Loucy (cell line): ENCODE results near the gene UNC119B.

Experiments
- H2AFZ ChIP-seq: fragments of 200-600 bp; sonication (generic); 2 replicates; pipeline ENCODE4 v1.6.0; 2016; ENCODE audit warnings: antibody characterized with exemption, mild to moderate bottlenecking, low read length, moderate library complexity
- H3F3A ChIP-seq: fragments of 200-600 bp; 2 replicates; pipeline ENCODE4 v1.6.0; 2016; ENCODE audit warnings: antibody characterized with exemption, low read depth, mild to moderate bottlenecking
- H3K27me3 ChIP-seq: fragments of 200-600 bp; sonication (generic); 2 replicates; pipeline ENCODE4 v1.6.1; 2014; ENCODE audit warnings: low read length, mild to moderate bottlenecking; ENCODE audit not compliant: insufficient read depth, poor library complexity, severe bottlenecking
- H3K36me3 ChIP-seq: fragments of 200-600 bp; sonication (generic); 2 replicates; pipeline ENCODE4 v1.6.1; 2016; ENCODE audit warnings: low read length; ENCODE audit not compliant: insufficient read depth
- H3K4me1 ChIP-seq: fragments of 200-600 bp; sonication (generic); 2 replicates; pipeline ENCODE4 v1.5.1; 2014; ENCODE audit warnings: low read length, mild to moderate bottlenecking; ENCODE audit not compliant: insufficient read depth, poor library complexity, severe bottlenecking
- H3K4me2 ChIP-seq: fragments of 200-600 bp; sonication (generic); 2 replicates; pipeline ENCODE4 v1.6.0; 2014; ENCODE audit warnings: antibody characterized with exemption, low read length, low read depth, mild to moderate bottlenecking; ENCODE audit not compliant: poor library complexity, severe bottlenecking
- H3K4me3 ChIP-seq: fragments of 200-600 bp; sonication (generic); 2 replicates; pipeline ENCODE4 v1.5.1; 2014; ENCODE audit warnings: low read length, mild to moderate bottlenecking, mixed read lengths; ENCODE audit not compliant: poor library complexity, severe bottlenecking
- H3K79me2 ChIP-seq: fragments of 200-600 bp; sonication (generic); 2 replicates; pipeline ENCODE4 v1.6.1; 2014; ENCODE audit warnings: low read length; ENCODE audit not compliant: insufficient read depth
- H3K9ac ChIP-seq: fragments of 200-600 bp; sonication (generic); 2 replicates; pipeline ENCODE4 v1.6.0; 2014; ENCODE audit warnings: mild to moderate bottlenecking, low read depth, low read length, moderate library complexity; ENCODE audit not compliant: poor library complexity, severe bottlenecking
- H3K9me2 ChIP-seq: fragments of 200-600 bp; sonication (generic); replicated peaks from 2 replicates; pipeline ENCODE4 v1.6.1; 2016; ENCODE audit warnings: low read depth, low read length, mixed read lengths
- H3K9me3 ChIP-seq: fragments of 200-600 bp; sonication (generic); 2 replicates; pipeline ENCODE4 v1.6.1; 2014; ENCODE audit warnings: mild to moderate bottlenecking, antibody characterized with exemption, low read length, low read depth; ENCODE audit not compliant: insufficient read depth
- H4K20me1 ChIP-seq: fragments of 200-600 bp; sonication (generic); 2 replicates; pipeline ENCODE4 v1.6.0; 2014; ENCODE audit warnings: antibody characterized with exemption, low read length, mild to moderate bottlenecking; ENCODE audit not compliant: insufficient read depth, poor library complexity, severe bottlenecking
- CTCF ChIP-seq: fragments of 200-600 bp; sonication (generic); conservative IDR thresholded peaks from 2 replicates; pipeline ENCODE4 v1.5.1; 2014; ENCODE audit warnings: mild to moderate bottlenecking, antibody characterized with exemption, low read length
- EZH2phosphoT487 ChIP-seq: fragments of 200-600 bp; IDR thresholded peaks from 2 replicates; pipeline ENCODE4 v1.6.1; 2018; ENCODE audit warnings: antibody characterized with exemption, mild to moderate bottlenecking, moderate library complexity, borderline replicate concordance

The UNC119B gene

GRCh38 chr12:120750806-120751205, 40.5 kb downstream of the UNC119B start:
- Histone ChIP-seq H3K9me2 (no peaks in the 10 kb centered on the region), H4K20me1 (no peaks in the 10 kb centered on the region), H3K79me2 (no peaks in the 10 kb centered on the region), H2AFZ (no peak overlapping the region), H3K4me1 (no peaks in the 10 kb centered on the region), H3K9me3 (no peaks in the 10 kb centered on the region), H3F3A (no peaks in the 10 kb centered on the region), H3K4me2 (no peak overlapping the region), H3K4me3 (no peak overlapping the region), H3K9ac (no peak overlapping the region), H3K27me3 (no peaks in the 10 kb centered on the region), H3K36me3 (no peaks in the 10 kb centered on the region)
- TF ChIP-seq EZH2phosphoT487 (no peak), CTCF (peak; percentile 34)

GRCh38 chr12:120751389-120751788, 41.1 kb downstream of the UNC119B start:
- Histone ChIP-seq H3K36me3 (no peaks in the 10 kb centered on the region), H2AFZ (no peak overlapping the region)
- TF ChIP-seq CTCF: no peak
- no peak for TF ChIP-seq EZH2phosphoT487

GRCh38 chr12:120754792-120755191, 44.5 kb downstream of the UNC119B start:
- no peak overlapping the region for H3K4me3 ChIP-seq
- H3K79me2 ChIP-seq: no peaks in the 10 kb centered on the region
- TF ChIP-seq EZH2phosphoT487 (no peak), CTCF (no peak)
- H3K9me3 ChIP-seq: no peaks in the 10 kb centered on the region
- H3K36me3 ChIP-seq: peaks cover under 1% of the 10 kb centered on the region; the same call in 1 of the 2 replicates
- no peaks in the 10 kb centered on the region for H4K20me1 ChIP-seq
- H3K4me1 ChIP-seq: no peaks in the 10 kb centered on the region
- H3F3A ChIP-seq: no peaks in the 10 kb centered on the region
- no peaks in the 10 kb centered on the region for H3K27me3 ChIP-seq
- no peak overlapping the region for H3K9ac ChIP-seq
- no peaks in the 10 kb centered on the region for H3K9me2 ChIP-seq
- no peak overlapping the region for H2AFZ ChIP-seq
- no peak overlapping the region for H3K4me2 ChIP-seq

More at GRCh38 chr12:120751389-120751788, 41.1 kb downstream of the UNC119B start:
- Histone ChIP-seq H3K4me2 (no peak overlapping the region), H3K9ac (no peak overlapping the region), H3K9me3 (no peaks in the 10 kb centered on the region), H3F3A (no peaks in the 10 kb centered on the region), H3K9me2 (no peaks in the 10 kb centered on the region), H4K20me1 (no peaks in the 10 kb centered on the region), H3K27me3 (no peaks in the 10 kb centered on the region), H3K79me2 (no peaks in the 10 kb centered on the region), H3K4me1 (no peaks in the 10 kb centered on the region), H3K4me3 (no peak overlapping the region)
